ENCODE data around the gene UNC13A.

- no peak for TF ChIP-seq CTCF (IDR thresholded peaks at IDR 0.05)
- peak in 1 of 4 donors; percentile 27 for TF ChIP-seq POLR2A (IDR thresholded peaks at IDR 0.05)
Measured at GRCh38 chr19:17721821-17722220, 33.7 kb upstream of the UNC13A start.

Data from upper lobe of left lung (tissue), 4 donors.